ENCODE results near the gene PNMA8A. TPM values are rescaled to one million over a fixed set of nuclear protein-coding genes. Genes with fewer than 3 reads are reported as not detected.

The PNMA8A gene
- total and polyA plus RNA-seq, 10 of the 15 experiments (the other 5 are each of a cell fraction or from before 2014, with no cell fraction given), result 0.02 to 0.28 (median 0.16) TPM

DNA sequence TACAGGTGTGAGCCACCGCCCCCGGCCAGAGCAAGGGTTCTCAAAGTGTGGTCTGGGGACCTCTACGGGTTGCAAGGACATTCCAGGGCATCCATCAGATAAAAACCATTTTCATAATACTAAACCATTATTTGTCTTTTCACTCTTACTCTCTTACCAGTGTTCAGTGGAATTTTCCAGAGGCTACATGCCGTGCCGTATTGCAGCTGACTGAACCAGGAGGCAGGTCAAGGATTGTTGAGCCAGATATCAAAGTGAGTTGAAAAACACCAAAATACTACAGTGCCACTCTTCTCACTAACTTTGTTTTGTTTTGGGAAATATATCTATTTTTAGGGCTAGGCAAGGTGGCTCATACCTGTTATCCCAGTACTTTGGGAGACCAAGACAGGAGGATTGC is 31.5 kb upstream of the PNMA8A start:
- Histone ChIP-seq H3K27me3 (replicated peaks in 1 of 2; ENCODE audit: control insufficient read depth in 2 of 2, insufficient read depth in 2 of 2, low read length in 1 of 2) (no peaks in the 10 kb centered on the region; a peak in 1 of 4 replicates), H3K4me1 (ENCODE audit: control insufficient read depth, insufficient read depth, low read length) (no peaks in the 10 kb centered on the region; the same call in 1 of the 2 replicates), H4K20me1 (ENCODE audit: control insufficient read depth, insufficient read depth) (no peaks in the 10 kb centered on the region), H3K4me2 (ENCODE audit: control insufficient read depth, insufficient read depth) (no peak overlapping the region), H3K9me3 (replicated peaks; ENCODE audit: control insufficient read depth, insufficient read depth, low read length) (peaks cover 4% of the 10 kb centered on the region; the same call in 2 of the 3 replicates), H3K9ac (ENCODE audit: control insufficient read depth, insufficient read depth, low read length) (no peak overlapping the region), H2AFZ (ENCODE audit: control insufficient read depth, low read depth, low read length) (no peak overlapping the region), H3K79me2 (ENCODE audit: control insufficient read depth, insufficient read depth, low read length) (no peaks in the 10 kb centered on the region), H3K4me3 (no peak overlapping the region), H3K36me3 (ENCODE audit: control insufficient read depth in 2 of 2, insufficient read depth in 2 of 2, low read length in 1 of 2) (no peaks in the 10 kb centered on the region), H3K27ac (ENCODE audit: control insufficient read depth, insufficient read depth) (no peak overlapping the region)
- no peak for ATAC-seq
- in situ Hi-C loops (cut with MboI), result no loop called here
- DNase-seq (ENCODE audit: low read depth, low spot score), result no peak
- SMC1A ChIA-PET (ENCODE audit: uncharacterized antibody, unreplicated experiment), result no interaction called here
- POLR2A ChIA-PET, result interaction anchor here (0.6 kb wide), 1 partner anchor 560 kb away, joined by 3 read pairs; no protein-coding TSS in a partner anchor
- CTCF ChIA-PET, result no interaction called here
- RAD21 ChIA-PET (ENCODE audit: unreplicated experiment), result no interaction called here
- FAIRE-seq, result no peak
- intact Hi-C loops (cut with micrococcal nuclease; ENCODE audit: unreplicated experiment), result no loop called here
- TF ChIP-seq, protein P1, sequence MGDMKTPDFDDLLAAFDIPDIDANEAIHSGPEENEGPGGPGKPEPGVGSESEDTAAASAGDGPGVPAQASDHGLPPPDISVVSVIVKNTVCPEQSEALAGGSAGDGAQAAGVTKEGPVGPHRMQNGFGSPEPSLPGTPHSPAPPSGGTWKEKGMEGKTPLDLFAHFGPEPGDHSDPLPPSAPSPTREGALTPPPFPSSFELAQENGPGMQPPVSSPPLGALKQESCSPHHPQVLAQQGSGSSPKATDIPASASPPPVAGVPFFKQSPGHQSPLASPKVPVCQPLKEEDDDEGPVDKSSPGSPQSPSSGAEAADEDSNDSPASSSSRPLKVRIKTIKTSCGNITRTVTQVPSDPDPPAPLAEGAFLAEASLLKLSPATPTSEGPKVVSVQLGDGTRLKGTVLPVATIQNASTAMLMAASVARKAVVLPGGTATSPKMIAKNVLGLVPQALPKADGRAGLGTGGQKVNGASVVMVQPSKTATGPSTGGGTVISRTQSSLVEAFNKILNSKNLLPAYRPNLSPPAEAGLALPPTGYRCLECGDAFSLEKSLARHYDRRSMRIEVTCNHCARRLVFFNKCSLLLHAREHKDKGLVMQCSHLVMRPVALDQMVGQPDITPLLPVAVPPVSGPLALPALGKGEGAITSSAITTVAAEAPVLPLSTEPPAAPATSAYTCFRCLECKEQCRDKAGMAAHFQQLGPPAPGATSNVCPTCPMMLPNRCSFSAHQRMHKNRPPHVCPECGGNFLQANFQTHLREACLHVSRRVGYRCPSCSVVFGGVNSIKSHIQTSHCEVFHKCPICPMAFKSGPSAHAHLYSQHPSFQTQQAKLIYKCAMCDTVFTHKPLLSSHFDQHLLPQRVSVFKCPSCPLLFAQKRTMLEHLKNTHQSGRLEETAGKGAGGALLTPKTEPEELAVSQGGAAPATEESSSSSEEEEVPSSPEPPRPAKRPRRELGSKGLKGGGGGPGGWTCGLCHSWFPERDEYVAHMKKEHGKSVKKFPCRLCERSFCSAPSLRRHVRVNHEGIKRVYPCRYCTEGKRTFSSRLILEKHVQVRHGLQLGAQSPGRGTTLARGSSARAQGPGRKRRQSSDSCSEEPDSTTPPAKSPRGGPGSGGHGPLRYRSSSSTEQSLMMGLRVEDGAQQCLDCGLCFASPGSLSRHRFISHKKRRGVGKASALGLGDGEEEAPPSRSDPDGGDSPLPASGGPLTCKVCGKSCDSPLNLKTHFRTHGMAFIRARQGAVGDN (IDR thresholded peaks at IDR 0.05), result no peak
- TF ChIP-seq IRF4 (IDR thresholded peaks at IDR 0.05; ENCODE audit: low read depth, low read length) (no peak), PAX5 (IDR thresholded peaks at IDR 0.05; ENCODE audit: borderline replicate concordance, low read depth, low read length) (no peak), SMAD1 (IDR thresholded peaks at IDR 0.05; ENCODE audit: low read depth, partially characterized antibody) (no peak), ZBED1 (IDR thresholded peaks at IDR 0.05; ENCODE audit: borderline replicate concordance) (no peak)
- TF ChIP-seq, protein P2, sequence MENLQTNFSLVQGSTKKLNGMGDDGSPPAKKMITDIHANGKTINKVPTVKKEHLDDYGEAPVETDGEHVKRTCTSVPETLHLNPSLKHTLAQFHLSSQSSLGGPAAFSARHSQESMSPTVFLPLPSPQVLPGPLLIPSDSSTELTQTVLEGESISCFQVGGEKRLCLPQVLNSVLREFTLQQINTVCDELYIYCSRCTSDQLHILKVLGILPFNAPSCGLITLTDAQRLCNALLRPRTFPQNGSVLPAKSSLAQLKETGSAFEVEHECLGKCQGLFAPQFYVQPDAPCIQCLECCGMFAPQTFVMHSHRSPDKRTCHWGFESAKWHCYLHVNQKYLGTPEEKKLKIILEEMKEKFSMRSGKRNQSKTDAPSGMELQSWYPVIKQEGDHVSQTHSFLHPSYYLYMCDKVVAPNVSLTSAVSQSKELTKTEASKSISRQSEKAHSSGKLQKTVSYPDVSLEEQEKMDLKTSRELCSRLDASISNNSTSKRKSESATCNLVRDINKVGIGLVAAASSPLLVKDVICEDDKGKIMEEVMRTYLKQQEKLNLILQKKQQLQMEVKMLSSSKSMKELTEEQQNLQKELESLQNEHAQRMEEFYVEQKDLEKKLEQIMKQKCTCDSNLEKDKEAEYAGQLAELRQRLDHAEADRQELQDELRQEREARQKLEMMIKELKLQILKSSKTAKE (IDR thresholded peaks at IDR 0.05; ENCODE audit: low read depth, poor library complexity, severe bottlenecking), result no peak
- no TSS peak for BruUV-seq (replicated peaks)
- 69% methylated on average over 5 of the region's 5 CpGs for WGBS (ENCODE audit: insufficient coverage, insufficient replicate concordance, low lambda C conversion rate, missing lambda C conversion rate)

Measured in GM12878 (cell line).